Hippocampal formation (tissue), 2 donors: ENCODE results near the gene PRKN.

Experiments
- DNase-seq, 2 donors: peaks; one replicate each; lab custom pipeline; 2025; lab: John Stamatoyannopoulos, UW

The PRKN gene

DNA sequence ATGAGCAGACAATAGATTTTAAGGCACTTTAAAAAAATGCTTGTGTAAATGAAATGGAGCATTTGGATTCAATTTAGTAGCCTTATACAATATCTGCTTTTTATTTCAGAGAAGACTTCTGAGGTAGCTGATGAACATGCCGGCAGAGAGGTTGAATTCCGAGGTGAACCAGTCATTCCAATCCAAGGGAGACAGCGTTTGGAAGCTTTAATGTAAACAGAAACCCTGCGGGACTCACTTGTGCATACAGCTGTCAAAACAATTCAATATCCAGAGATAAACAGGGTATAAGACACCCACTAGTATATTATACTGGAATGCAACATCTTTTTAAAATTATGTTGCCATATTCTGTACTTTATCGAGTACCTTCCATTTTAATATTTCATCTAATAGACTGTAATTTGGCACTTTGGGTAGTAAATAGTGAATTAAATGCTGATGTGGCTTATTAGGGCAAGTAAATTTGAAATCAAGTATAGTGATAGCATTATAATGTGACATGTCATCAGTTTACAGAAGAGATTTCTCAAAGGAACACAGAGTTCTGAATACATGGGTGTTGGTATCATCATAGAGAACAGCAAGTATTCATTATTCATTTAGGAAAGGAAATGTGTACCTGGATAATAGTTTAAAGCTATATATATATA, 347.7 kb downstream of the PRKN start:
- DNase-seq: no peak

DNA sequence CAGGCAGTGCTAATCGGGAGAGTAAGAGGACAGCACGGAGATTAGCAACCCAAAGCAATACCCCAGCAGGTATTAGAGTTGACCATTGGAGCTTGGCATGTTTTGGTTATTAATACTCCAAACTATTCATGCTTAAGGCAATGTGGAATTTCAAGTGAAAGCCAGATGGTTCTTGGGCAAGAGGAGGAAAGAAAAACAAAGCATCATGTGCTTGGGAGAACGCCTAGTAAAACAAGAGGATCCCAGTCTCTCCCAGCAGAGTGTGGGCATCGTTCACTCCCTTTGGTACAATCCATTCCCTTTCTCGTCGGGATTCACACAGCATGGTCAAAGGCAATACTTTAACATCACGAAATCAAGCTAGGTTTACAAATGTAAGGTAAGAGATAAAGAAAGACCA, 349.8 kb downstream of the PRKN start:
- DNase-seq: no peak

DNA sequence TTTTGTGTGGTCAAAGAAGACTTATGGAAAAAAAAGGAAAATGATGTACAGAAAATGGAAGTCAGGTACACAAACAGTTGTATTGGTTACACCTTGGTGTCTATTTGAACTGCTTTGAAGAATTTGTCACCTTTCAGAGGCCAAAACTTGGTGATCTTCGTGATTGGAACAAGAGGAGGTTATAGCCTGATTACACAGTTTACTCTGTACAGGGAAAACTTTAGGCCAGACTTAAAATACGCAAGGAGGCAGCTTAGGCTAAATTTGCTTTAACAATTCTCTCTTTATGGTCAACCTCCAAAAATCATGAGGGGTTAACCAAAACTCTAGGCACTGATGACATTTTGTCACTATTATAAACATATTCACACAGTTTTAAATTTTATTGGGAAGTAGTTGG, 353.7 kb downstream of the PRKN start:
- DNase-seq: no peak

DNA sequence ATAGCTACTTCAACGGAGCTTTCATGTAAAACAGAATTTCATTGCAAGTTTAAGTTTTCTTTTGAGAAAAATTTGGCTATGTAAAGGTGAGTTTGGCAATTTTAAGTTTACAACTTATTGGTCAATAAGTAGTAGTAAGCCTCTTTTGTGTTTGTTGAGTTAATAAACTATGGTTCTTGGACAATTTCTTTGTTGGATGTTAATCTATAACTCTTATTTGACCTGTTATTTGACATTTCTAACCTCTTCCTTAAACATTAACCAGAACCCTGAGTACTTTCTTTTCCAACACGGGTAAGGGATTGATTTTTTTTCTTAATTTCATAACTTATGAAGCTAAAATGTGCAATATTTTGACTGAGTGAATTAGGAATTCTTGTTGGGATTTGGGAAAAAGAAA, 354.4 kb downstream of the PRKN start:
- DNase-seq: no peak

DNA sequence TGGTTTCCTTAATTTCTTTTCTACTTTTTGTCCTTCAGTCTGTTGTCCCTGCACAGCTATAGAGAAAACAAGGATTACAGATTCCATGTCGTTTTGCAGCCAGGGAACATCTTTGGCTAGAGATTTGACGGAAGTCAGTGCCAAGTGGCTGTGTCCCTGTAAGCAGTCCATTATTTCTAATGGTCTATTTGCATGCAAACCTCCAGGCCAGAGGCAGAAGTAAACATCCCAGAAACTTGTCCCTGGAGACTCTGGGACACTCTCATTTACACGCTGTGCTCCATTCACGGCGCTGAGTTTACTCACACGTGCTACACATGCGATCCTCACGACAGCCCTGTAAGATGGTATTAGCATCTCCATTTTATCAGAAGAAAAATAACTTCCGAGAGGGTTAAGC, 355.5 kb downstream of the PRKN start:
- DNase-seq: no peak

DNA sequence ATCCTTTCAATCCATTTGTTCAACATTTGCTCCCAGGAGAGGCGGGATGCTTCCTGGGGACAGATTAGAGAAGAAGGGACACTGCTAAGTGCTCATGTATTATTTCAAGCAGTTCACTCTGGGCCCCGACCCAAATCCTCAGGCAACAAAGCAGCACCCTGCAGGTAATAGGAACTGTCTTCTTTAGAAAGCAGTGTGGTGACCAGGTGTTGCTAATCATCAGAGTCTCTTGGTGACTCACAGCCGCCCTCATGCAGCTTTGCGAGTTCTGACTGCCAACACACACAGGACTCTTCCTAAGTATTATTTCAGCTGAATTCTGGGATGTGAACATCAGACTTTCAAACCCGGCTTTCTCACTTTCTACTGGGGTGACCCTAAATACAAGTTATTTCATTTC, 356.4 kb downstream of the PRKN start:
- DNase-seq: no peak

DNA sequence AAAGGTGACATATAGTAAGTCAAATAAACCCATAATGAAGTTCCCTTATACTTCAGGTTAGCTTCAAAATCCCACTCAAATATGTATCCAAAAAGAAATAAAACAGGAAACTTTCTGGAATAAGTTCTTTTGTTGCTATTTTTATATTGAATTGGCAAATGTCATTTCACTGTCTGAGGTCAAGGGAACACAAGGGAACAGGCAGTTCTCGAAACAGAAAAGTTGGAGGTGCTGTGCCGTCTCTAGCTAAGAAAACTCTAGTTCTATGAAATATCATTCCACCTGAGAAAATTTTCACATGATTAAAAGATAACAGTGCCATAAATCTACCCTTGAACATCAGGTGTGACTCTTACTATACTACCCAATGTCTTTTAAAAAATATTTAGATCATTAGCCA, 358.5 kb downstream of the PRKN start:
- no peak for DNase-seq

DNA sequence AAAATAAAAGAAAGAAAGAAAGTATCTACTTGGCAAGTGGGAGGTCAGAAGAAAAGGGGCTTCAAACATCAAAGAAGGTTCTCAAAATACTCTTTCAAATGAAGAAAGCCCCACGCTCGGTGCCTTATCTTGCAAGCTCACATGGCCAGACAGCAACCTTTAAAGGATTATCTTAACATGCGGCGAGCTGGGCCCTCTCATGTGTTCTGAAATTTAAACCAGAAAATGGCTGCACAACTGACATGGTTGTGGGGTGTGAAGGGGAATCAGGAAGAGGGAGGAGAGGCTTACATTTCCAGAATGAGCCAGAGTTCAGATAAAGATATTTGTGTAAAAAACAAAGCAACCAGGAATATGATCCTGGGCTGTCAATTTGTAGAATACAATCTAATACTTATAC, 363.1 kb downstream of the PRKN start:
- no peak for DNase-seq

DNA sequence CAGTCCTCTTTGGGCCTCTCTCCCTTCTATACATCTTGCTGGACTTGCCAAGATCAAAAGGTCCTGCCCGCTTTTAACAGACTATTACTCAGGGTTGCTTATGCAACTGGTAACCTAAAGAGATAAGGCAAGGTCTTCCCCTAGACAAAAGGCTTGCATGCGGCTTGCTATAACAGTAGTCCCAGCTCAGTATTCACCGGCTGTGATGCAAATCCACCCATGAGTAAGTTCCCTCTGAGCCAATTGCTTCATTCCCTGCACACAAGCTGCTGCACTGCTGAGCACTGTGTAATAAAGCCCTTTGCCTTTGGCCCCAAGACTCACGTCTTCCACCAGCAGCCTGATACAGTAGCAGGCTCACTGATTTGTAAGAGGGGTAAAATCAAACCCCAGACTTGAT, 363.8 kb downstream of the PRKN start:
- DNase-seq: no peak

DNA sequence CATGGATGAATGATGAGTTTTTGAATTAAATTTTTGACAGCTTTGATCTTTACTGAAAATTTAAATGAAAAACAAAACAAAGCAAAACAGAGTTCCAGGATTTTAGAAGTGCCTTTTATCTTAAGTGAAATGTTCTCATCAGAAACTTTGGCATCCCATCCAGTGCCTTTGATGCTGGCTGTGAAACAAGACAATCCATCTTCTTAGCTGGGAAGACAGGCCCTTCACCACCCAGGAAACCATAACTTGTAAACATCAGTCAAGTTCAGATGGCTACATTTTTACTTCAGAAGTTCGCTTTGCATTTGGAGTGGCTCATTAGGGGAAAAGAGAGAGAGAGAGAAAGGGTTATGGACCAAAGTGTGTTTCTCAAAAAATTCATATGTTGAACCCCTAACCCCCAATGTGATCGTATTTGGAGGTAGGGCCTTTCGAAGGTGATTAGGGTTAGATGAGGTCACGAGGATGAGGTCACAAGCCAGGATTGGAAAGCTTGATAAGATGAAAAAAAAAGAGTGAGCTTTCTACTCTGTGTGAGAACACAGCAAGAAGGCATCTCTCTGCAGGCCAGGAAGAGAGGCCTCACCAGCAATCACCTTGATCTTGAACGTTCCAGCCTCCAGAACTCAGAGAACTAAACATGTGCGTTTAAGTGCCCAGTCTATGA, 366.5 kb downstream of the PRKN start:
- no peak for DNase-seq

DNA sequence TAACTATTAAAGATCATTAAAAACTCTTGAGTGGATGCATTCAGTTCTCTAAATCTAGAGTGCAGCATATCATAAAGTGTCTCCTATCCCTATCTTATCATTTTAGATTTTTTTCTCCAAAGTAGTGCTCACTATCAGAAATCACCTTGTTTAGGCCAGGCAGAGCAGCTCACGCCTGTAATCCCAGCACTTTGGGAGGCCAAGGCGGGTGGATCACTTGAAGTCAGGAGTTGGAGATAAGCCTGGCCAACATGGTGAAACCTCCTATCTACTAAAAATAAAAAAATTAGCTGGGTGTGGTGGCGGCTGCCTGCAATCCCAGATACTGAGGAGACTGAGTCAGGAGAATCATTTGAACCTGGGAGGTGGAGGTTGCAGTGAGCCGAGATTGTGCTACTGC, 368.9 kb downstream of the PRKN start:
- no peak for DNase-seq

DNA sequence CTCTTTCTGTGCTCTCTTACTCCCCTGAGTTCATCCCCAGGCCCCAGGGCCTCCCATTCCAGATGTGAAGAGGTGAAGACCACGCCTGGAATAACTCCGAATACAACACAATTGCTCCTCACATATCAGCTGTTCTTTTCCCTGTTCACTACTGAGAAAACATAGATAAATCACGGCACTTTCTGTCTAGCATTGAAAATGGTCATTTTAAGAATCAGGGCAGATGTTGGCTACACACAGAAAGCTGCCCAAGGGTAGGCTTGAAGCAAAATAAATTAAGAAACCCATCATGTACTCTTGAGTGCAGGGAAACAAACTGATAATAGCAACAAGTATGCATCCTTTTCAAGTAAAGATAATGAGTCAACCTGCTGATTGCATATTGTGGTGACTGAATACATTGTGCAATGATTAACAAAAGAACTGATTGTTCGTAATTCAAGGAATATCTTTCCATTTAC, 382.5 kb downstream of the PRKN start:
- no peak for DNase-seq

DNA sequence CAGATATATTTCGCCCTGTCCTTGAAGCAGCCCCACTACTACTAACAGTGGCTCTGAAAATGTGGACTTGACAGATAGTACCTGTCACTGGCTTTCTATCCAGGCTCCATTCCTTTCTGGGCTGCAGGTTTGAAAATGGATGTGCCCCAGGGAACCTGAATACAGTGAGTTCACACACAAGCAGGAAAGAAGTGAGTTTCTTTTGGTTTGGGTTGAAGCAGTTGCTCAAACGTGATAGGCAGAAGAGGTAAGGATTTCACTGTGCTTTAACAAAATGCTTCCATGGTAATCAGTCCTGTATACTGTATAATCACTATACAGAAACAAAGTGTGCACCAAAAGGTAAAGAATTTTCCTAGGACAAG, 382.9 kb downstream of the PRKN start:
- no peak for DNase-seq

DNA sequence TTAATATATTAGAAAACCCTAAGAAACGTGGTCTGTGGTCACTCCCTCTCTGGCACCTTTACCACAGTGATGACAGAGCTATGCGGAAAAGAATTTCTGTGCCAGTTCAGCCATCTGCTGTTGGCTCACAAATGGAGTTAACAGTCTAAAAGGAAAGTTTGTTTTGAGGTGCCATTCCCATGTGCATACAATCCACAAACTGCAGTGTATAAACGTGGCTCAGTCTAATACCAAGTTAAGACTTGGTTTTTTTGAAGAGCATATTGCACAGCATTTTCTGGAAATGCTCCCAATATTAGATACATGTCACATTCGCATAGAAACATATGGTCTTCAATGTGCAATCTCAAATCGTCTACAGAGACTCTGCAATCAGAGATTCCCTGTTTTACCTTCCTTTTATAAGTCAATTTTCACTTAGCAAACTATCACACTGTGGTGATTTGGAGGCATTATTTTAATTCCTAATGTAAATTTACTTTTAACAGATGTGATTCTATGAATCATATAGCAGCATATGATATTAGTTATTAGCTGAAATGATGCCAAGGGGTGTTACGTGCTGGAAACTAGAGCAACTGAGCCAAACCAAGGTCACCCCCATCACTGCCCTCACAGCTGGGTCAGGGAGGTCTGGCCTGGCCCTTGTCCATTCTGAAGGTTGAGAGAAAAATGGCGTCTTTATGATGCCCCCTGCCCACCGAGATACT, 383.5 kb downstream of the PRKN start:
- no peak for DNase-seq

DNA sequence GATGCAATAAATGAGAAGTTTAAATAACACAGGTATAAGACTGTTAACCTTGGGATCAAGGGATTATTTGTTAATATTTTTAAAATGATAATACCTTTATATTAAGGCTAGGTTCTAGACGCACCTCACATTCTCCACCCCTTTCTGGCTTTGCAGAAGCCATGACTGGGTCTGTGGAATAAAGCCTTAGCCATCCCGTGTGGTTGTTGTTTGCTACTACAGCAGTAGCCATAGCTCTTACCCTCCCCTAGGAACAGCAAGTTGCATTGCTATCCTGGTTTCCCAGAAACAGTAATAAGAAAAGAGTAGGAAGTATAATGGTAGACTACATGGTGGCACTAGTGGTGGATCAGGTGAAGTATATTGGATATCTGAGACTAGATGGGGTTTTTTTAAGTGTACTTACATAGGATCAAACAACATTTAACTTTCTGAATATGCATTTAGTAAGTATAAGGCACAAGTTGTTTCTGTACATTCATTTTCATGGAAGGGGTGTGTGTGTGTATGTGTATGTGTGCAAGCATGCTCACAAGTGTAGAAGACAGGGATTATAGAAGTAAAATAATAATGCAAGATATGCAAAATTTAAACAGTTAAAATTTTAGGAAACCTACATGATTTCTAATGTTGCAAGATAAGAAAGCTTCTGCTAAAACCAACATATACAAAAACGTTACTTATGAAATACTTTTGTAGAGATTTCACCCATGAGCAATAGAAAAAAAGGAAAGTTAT, 384.2 kb downstream of the PRKN start:
- DNase-seq: no peak

DNA sequence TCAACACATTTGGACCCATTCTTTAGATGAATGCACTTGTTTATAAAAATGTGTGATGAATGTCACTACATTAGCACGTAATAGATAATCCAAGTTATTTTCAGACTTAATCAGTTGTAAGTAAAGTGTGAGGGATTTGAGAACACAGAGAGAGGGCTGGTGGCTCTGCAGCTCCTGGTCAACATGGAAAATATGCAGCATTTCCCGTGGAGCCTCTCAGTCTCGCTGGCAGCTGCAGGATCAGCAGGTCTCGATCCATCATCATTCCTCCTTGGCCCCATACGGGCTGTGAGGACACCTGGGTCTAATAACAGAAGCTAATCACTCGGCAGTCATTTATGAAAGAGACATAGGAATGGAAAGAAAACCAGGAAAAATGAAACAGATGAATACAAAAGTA, 390.2 kb downstream of the PRKN start:
- DNase-seq: no peak

DNA sequence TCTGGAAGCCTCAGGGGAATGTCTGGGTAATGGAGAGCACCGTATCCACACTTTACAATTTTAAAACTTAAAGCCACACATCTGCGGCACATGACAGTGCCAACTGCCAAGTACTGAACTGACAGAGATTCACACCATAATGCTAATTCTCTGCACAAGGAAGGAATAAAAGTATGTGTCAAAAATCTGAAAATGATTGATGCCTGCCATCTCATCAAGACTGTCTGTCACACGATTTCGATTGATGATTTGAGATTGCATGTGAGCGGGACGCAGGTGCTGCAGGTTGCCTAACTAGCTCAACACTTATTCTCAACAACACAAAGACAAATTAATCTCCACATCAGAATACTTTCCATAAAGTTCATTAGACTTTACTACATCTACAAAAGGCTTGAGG, 391.2 kb downstream of the PRKN start:
- no peak for DNase-seq

DNA sequence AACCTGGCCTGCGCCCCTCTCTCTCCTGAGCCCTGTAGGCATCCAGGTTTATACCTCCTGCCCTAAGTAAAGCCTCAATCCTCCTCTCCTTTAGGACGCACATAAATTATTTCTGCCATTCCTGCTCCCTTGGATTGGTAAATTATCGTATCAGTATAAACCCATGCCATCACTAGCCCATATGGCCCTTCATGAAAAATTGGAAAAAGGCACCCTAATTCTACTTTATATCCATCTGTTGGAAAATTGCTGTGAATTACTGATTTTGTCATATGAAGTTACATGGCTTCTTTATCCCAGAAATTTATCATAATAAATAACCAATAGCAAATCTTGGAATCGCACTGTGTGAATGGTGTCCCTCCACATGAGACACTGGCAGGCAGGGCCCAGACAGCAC, 395.2 kb downstream of the PRKN start:
- no peak for DNase-seq

DNA sequence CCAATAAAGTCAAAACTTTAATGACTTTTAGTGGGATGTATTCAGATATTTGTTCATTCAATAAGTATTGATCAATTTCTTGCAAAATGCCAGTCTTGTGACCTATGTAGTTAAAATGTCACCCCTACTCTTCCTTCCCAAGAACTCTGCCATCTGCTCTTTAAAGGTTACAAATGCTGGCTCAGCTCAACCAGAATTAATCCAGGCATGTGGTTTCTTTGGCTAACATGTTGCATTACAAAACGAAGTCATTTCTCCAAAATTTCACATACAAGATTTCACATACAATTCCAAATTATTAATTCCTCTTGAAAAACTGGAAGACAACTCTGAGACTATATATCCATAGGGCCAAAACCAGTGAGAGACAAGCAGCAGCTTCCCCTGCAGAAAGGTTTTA, 395.7 kb downstream of the PRKN start:
- DNase-seq: no peak

DNA sequence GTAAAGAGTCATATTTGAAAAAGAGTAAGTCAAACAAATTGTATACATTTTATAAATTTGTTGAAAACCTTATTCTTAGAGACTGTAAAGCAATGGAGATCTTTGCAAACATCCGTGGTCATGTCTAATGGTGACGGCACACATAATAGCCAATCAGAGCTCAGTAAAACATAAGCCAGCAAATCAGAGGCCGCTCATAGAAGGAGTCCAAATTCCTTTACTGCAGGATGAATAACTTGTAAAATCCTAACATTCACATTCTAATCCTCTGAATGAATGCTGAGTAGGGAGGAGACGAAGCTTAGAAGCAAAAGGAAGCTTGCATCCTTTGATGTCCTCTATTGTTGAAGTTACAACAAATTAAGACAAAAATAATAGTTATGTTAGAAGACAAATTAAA, 401.7 kb downstream of the PRKN start:
- DNase-seq: no peak

DNA sequence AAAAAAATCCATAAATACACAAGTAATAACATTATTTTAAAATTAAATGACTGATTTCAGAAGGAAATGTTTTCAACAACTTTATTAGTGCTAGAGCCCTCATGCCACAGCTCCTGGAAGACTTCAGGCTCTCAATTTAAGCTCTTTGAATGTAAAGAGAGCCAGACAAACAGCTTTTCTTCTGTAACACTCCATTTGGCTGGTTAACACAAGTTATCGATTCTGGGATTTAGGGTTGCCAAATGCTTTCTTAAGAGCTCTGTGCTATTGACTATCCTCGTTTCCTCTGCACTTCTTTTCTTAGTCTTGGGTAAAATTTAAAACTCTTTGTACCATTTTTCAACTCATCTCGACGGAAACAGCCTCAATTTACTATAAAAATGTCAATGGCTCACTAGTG, 402.5 kb downstream of the PRKN start:
- DNase-seq: no peak

DNA sequence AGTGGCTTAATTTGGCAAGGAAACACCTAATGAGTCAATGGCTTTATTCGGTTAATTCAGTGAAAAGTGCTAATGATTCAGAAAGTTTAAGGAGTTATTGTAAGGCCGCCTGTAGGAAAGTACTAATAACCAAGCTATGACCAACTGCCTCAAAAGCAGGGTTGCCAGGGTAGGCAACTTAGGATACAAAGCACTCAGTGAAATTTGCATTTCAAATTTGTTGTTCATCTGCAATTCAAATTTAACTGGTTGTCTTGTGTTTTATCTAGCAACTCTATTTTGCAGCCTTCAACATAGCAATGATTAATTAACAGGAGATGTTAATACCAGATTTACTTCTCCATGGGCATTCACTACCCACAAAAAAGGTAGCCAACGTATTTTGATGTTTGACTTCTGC, 412.3 kb downstream of the PRKN start:
- DNase-seq: no peak
